Skin of body (tissue), 2 donors: Measurements from ENCODE around the gene STH. TPM values are rescaled to one million over a fixed set of nuclear protein-coding genes. Genes with fewer than 3 reads are reported as not detected.
A peak's percentile ranks its signal among the peaks of the same experiment; 100 is the strongest.
"Not testable (repeated sequence)": the region's sequence is repeated elsewhere in the genome, so short reads cannot be mapped to it uniquely, and the experiment has no call there.

Source experiments
- DNase-seq: peaks from one replicate; lab custom pipeline; 2025; lab: John Stamatoyannopoulos, UW
- total RNA-seq: library from RNA; depleted of rRNA; stranded (reverse); fragments of >200 nt; gene quantifications from one replicate; pipeline ENCODE4 v1.2.3, GENCODE V29; 2014

Gene STH, protein sequence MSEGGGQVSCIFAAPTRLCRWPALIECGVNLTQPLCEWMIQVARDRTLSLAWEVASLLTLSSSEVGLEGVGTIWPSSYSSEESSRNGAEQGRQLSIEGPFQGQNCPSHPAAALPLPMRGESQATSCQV
- not detected for total RNA-seq

- DNase-seq: no peak
These were observed at the start of gene STH for GRCh38 chr17:45998987-45999899. Gene STH, plus strand, starts transcription at chr17:45999250. Its CDS starts 30 bp downstream, at chr17:45999280.

GRCh38 chr17:45949755-45950320, 49.2 kb upstream of the STH start:
- DNase-seq: no peak

GRCh38 chr17:45950888-45951287, 48.2 kb upstream of the STH start:
- no peak for DNase-seq

GRCh38 chr17:45951403-45951802, 47.6 kb upstream of the STH start:
- DNase-seq: no peak

GRCh38 chr17:45951941-45952340, 47.1 kb upstream of the STH start:
- no peak for DNase-seq

DNA sequence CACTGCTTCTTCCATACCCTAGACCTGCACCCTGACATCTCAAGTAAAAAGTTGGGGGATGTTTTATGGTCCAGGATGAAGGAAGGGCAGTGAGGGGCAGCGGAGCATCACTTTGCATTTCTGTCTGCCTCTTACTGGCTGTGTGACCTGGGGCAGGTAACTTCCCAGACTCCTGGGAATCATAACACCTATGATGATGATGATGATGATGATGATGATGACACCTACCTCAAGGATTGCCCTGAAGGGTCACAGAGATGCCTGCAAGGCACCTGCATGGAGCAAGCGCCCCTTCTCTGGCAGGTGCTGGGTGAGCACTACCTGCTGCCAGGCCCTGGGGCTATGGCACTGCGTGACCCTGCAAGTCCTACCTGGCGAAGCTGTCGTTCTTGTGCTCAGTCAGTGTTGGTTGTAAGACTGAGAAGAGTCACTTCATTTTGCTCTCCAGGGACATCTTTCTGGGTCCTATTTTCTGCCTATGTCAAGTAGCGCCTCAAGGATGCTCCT, 46.2 kb upstream of the STH start:
- no peak for DNase-seq

GRCh38 chr17:45953561-45953960, 45.5 kb upstream of the STH start:
- DNase-seq: no peak

DNA sequence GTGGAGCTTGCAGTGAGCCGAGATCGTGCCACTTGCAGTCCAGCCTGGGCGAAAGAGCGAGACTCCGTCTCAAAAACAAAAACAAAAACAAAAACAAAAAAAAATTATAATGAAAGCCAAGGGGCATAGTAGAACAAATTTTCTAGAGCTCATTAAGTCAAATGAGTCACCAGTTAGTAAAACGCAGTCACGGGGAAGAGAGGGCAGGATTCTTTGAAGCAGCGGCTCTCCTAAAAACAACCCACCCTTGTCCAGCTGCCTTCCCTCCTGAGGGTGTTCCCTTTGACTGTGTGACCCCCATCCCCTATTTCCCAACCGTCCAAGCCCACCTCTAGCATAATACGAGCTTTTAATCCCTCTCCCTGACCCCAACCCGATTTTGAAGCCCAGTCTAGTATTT, 44.1 kb upstream of the STH start:
- no peak for DNase-seq

DNA sequence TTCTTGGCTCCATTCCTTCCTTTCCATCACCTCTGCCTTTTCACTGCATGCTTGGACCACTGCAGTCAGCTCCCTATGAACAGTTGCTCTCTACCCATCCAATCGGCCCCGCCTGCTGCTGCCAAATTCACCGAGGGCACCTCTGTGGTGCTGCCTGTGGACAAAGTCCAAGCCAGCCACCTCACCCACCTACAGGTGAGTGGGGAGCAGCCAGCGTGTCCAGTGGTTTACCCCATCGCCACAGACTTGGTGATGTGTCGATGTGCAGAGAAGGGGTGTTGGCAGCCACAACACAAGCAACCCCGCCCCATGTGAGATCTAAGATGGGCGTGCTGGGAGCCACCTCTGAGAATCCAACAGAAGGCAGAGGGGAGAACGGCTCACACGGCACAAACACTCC, 43.7 kb upstream of the STH start:
- DNase-seq: no peak

DNA sequence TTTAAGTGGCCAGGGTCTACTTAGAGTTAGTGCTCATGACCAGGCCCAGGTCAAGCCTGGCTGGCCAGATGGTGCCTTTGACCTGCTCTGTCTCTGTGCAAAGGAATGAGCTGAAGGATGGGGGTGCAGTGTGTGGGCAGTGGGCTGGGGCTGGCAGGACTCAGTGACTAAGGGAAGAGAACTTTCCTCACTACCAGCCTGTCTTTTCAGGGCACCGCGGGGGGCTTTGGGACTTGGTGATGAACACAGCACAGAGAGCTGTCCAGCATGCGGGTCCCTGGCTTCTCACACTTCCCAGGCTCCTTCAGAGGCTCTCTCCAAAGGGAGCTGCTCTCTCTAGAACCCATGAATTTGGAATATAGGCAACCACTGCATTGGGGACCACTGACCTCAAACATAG, 43.0 kb upstream of the STH start:
- DNase-seq: no peak

DNA sequence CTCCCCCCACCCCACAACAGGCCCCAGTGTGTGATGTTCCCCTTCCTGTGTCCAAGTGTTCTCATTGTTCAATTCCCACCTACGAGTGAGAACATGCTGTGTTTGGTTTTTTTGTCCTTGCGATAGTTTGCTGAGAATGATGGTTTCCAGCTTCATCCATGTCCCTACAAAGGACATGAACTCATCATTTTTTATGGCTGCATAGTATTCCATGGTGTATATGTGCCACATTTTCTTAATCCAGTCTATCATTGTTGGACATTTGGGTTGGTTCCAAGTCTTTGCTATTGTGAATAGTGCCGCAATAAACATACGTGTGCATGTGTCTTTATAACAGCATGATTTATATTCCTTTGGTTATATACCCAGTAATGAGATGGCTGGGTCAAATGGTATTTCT, 42.3 kb upstream of the STH start:
- DNase-seq: not testable (repeated sequence)

DNA sequence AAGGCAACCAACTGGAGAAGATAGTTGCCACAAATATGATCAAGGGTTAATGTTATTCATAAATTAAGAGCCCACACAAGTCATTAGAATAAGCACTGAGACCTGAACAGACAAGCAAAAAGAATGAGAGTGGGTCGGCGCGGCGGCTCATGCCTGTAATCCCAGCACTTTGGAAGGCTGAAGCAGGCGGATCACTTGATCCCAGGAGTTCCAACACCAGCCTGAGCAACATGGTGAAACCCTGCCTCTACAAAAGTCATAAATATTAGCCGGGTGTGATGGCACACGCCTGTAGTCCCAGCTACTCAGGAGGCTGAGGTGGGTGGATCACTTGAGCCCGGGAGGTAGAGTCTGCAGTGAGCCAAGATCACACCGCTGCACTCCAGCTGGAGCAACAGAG, 40.7 kb upstream of the STH start:
- DNase-seq: no peak

- no peak for DNase-seq
These were observed 39.9 kb upstream of the STH start for GRCh38 chr17:45958994-45959665.

- no peak for DNase-seq
These were observed 38.7 kb upstream of the STH start for GRCh38 chr17:45960311-45960710.

DNA sequence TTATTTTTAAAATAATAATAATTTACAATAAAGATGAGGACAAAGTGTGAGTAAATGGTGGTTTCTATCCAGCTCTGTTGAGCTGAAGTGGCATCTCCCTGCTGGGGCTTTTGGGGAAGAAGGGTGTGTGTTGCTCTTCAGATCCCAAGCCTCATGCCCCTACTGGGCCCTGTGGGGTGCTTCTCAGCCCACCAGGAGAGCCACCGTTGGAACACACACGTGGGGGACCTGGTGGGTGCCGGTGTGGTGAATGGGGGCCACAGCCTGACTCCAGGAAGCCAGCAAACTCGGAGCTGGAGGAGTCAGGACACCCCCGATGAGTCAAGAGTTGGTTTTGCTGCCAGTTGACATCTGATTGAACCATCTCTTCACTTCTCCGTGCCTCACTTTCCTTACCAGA, 37.8 kb upstream of the STH start:
- DNase-seq: no peak

DNA sequence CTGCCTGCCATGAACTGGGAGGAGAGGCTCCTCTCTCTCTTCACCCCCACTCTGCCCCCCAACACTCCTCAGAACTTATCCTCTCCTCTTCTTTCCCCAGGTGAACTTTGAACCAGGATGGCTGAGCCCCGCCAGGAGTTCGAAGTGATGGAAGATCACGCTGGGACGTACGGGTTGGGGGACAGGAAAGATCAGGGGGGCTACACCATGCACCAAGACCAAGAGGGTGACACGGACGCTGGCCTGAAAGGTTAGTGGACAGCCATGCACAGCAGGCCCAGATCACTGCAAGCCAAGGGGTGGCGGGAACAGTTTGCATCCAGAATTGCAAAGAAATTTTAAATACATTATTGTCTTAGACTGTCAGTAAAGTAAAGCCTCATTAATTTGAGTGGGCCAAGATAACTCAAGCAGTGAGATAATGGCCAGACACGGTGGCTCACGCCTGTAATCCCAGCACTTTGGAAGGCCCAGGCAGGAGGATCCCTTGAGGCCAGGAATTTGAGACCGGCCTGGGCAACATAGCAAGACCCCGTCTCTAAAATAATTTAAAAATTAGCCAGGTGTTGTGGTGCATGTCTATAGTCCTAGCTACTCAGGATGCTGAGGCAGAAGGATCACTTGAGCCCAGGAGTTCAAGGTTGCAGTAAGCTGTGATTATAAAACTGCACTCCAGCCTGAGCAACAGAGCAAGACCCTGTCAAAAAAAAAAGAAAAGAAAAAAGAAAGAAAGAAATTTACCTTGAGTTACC, 36.7 kb upstream of the STH start:
- no peak for DNase-seq

DNA sequence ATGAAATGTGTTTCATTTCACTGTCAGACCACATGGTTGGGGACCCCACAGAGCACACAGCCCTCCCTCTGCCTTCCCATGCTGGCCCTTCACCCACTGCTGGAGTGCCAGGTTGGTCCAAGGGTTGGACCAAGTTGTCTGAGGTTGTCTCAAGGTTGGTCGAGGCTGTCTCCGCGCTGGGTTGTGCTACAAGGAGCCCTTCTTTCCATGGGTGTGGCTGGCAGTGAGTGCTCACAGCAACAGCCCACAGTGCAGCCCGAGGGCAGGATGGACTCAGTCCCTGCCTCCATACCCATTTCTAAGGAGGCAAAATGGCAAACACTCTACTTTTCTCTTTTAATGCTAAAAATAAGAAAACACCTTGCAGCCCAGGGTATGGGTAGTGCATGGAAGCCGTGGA, 35.8 kb upstream of the STH start:
- DNase-seq: no peak

DNA sequence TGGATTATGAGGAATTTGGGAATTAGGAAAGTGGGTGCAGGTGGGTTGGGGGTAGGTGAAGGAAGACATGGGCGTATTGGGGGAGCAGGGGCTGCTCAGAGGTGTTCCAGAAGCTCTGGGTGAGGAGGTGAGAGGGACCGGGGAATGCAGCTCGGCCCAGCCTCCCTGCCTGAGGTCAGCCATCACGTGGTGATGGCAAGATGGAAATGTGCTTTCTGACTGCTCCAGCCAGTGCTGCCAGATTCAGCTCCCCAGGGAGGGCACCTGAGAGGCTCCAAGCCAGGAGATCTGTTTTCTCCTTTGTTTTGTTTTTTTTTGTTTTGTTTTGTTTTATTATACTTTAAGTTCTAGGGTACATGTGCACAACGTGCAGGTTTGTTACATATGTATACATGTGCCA, 35.2 kb upstream of the STH start:
- no peak for DNase-seq

GRCh38 chr17:45964634-45965033, 34.4 kb upstream of the STH start:
- DNase-seq: no peak

GRCh38 chr17:45965812-45966211, 33.2 kb upstream of the STH start:
- DNase-seq: peak; percentile 32

- DNase-seq: no peak
These were observed 32.3 kb upstream of the STH start for GRCh38 chr17:45966606-45967280.
